8988T (cell line): Measurements from ENCODE around the gene SRCIN1.

Experiments used
- DNase-seq: peaks from one replicate; pipeline ENCODE4 v3.0.0; 2011

The SRCIN1 gene

DNA sequence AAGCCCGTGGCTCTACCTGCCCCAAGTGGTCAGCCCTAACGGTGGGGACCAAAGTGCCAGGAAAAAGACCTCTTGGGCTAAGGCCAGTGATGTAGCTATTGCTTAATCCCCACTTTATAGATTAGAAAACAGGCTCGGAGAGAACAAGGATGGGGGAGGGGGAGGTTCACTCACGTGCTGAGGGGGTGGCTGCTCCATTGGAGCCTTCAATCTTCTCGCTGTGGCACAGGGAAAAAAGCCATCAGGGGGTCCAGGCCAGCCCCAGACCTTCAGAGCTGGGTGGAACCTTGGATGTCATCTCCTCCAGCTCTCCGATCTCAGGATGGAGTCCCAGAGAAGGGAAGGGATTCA, 45.9 kb downstream of the SRCIN1 start:
- DNase-seq, result no peak

DNA sequence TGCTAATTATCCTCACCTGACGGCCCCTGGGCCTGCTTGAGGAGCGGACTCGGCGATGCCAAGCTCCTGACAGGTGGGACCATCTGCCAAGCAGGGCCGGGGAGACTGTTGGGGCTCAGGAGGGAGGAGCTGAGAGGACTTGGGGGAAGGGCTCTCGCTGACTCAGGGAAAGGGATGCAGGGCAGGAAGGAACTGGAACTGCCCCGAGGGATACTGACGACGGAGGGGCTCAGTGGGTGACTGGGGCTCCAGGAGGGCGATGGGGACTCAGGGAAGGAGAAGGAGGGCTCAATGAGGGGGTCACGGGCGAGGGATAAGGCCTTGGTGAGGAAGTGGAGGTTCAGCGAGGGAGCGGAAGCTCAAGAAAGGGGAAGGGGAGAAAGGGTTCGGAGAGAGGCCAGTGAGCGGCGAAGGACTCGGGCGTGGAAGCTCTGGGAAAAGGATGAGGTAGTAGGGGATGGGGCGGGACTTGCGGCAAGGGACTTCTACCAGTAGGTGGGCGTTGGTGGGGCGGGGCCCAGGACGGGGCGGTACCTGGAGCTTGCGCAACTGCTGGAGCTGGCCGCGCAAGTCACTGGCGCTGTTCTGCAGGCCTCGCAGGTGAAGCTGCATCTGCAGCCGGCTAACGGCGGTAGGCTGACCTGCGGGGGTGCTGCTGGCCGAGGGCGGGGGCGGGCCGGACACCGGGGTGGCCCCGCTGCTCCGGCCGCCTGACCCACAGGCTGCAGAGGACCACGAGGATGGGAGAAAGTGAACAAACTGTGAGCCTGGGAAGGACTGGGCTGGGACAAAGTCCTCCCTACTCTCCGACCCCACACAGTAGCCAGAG, 46.5 kb downstream of the SRCIN1 start:
- peak; percentile 94 for DNase-seq

DNA sequence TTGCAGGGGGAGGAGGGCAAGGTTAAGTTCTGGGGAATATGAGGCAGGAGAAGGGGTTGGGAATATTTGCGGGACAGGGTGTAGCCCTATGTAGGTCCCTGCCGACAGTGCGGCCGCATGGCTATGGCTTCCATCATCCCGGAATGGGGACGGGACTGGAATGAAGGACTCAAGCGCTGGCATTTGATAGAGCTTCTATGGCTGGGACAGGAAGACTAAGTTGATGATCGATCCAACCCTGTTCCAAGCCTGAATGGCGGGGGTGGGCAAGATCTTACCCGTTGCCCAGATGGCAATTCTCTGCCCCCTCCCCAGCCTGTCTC, 47.1 kb downstream of the SRCIN1 start:
- DNase-seq, result no peak

DNA sequence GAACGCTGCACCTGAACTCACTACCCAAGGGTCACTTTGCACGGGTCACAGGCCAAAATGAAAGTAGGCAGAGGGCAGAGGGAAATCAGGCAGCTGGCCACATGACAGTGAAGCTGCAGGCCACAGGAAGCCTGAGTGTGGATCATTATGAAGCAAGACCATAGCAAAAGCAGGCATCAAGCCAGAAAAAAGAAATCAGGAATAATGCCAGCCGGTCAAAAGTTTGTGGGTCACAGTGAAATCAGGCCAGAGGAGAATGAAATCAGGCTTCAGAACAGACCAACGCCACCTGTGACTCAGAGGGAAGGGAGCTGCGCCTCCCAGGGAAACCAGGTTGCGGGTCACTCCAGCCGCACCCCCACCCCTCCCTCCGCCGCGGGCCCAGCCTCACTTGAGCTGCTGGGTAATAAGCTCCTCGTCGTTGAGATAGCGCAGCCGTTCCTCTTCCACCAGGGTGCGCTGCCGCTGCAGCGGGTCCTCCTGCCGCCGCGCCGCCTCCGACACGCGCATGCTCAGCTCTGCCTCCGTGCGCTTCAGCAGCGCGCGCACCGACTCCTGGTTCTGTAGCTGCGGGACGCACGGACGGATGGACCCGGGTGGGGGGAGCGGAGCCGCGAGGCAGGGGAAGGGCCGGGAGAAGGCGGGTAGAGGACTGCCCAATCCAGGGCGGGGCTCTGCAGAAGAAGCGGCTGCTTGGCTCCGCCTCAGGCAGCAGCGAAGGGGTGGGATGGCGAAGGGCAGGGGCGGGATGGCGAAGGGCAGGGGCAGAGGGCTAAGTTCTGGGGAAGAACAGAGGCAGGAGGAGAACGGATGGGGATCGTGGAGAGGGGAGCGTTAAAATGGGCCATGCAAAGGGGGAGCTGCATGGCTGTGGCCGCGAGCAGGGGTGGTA, 47.7 kb downstream of the SRCIN1 start:
- DNase-seq, result peak; percentile 98

DNA sequence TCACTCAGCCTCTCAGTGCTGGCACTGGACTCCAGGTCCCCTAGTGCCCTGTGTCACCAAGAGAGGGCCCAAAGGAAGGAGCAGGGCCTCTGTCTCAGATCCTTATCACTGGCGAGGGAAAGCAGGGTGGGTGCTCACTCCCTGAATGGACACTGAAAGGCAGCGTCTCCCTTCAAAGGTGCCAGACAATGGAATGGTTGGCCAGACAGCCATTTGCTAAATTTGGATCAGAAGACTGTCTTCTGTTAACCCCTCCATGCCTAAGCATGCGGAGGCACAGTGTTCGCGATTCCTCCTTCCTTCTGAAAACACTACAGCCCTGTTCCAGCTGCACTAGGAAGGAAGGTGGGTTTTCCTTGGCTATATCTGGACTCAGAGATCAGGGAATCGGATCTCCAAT, 48.4 kb downstream of the SRCIN1 start:
- DNase-seq, result no peak

DNA sequence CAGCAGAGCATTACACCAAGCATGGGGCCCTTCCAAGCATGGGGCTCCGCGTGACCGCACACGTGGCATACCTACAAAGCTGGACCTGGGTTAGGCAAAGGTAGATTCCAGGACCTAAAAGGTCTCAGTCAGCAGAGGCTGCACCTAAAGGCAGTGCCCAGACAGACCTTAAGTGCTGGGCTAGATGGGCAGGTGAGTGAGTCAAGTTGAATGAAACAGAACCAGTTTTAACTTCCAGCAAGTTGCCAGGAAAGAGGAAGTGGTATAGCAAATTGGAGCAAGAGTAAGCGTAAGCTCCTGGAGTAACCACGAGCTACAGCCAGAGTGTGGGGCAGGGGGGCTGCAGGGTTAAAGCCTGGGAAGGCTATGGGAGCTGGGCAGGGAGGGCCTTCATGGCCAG, 49.5 kb downstream of the SRCIN1 start:
- DNase-seq, result no peak

DNA sequence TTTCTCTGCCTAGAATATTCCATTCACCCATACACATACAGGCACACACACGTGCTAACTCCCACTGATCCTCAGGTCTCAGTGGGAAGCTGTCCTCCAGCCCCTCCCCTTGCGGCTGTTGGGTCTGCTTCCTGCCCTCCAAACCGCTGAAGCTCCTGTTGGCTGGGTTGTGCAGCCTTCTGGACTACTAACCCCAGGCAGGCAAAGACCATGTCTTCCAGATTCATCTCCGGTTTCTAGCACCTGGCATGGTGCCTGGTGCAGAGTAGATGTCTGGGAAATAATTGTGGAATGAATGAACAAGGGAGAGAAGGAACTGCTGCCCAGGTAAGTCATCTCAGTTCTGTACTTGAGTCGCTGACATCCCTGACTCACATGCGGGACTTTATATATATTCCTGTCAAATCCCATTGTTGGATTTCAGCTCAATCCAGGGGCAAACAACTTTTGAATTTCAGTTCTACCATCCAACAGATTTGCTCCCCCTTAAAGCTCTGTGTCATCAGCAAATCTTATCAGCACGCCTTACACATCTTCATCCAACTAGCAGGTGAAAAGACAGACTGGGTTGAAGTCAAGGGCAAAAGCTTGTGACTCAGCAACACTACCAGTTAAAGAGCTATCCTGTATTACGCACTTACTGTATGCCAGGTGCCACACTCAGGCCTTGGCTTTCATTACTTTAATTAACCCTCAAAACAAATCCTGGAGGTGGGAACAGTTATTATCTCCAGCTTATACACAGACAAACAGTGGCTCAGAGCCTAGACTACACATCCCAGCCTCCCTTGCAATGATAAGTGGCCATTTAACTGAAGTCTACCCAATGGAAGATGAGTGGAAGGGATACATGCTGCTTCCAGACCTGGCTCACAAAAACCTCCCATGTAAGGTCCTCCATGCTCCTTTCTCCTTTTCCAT, 51.1 kb downstream of the SRCIN1 start:
- no peak for DNase-seq

DNA sequence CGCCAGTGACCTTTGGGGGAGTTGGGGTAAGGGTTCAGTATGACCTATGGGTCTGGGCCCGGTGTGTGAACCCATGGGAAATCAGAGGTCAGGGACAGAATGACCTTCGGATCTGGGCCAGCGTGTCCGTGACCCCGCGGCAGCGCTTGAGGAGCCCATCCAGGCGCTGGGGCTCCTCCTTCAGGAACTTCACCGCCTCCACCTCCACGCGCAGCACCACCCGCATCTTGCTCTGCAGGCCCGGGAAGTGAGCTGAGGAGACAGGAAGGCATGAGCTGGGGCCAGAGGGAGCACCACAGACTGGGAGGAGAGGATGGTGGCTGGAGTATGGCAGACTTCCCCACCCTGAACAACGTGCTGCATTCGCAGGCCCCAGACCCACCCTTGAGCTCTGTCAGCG, 53.4 kb downstream of the SRCIN1 start:
- no peak for DNase-seq

DNA sequence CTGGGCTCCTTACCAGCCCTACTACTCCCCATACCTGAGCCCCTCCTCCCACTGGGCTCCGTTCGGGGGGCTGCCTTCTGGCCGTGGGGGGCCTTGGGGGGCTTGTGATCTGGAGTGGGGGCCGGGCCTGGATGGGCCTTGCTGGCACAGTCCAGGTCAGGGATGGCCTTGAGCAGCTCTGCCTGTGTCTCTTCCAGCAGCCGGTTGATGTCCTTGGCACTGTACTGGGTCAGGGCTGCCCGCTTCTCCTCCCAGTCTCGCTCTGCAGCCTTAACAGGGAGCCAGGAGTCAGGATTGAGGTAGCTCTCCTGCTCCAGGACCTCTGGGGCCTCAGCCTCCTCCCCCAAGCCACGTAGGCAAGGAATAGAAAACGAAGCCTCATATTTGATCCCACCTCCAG, 54.6 kb downstream of the SRCIN1 start:
- DNase-seq, result no peak

DNA sequence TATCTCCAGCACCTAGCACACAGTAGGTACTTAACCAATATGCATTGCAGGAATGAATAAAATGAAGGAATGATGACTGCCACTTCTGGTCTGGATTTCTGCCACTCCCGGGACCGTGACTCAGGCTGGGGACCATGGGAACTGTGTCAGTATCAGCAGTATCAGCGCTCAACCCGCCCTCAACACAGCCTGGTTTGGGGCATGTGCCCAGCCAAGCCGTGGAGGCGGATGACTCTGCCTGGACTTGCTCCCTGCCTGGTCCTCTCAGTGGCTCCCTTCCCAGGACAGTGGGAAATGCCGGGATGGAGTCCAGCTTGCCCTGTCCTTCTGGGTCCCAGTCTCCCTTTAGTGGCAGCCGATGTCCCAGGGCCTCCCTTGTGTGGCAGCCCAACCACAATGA, 55.1 kb downstream of the SRCIN1 start:
- DNase-seq, result no peak

DNA sequence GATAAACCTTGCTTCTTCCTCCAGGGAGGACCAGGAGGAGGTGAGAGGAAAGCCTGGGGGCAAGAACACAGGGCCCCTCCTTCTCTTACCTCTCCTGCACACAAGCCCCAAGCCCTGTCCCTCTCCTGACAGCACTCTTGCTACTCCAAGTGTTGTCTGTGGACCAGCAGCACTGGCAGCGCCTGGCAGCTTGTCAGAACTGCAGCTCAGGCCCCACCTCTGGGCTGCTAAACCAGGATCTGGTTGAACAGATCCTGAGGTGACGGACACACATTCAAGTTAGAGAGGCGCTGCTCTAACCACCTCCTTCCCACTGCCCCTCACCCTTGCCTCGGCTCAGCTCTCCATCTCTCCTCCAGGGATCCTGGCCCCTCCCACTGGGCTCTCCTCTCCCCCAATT, 56.5 kb downstream of the SRCIN1 start:
- no peak for DNase-seq

DNA sequence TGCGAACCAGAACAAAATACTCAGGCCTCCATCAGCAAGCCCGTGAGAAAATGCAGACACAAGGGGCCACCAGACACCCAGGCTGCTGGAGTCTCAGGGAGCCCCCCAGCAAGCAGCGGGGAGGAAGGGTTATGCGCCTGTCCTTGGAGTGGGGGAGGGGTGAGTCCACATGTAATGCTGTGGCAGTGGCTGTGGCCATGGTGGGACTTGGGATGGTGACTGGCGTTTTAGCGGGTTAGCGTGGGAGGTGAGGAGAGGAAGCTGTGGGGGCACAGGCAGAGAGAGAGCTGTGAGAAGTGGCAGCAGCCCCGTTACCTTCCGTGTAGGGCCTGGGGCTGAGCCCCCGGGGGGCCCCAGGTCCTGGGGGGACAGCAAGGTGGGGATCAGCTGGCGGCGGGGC, 58.3 kb downstream of the SRCIN1 start:
- no peak for DNase-seq

DNA sequence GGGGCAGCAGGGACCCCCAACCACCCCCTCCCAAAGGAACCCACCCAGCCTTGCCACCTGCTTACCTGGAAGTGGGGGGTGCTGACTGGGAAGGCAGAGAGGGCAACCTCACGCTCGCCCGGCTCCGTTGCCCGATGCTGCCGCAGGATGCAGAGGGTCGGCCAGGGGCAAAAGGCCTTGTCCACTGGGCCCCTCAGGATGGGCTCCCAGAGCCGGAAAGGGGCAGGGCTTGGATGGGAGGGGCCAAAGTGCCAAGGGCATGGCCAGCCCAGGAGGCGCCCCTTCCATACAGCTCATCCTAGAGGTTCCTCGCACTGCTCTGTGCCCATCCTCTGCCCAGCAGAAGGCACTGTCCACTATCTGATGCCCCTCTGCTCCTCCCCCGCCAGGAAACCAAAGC, 59.4 kb downstream of the SRCIN1 start:
- DNase-seq, result no peak

DNA sequence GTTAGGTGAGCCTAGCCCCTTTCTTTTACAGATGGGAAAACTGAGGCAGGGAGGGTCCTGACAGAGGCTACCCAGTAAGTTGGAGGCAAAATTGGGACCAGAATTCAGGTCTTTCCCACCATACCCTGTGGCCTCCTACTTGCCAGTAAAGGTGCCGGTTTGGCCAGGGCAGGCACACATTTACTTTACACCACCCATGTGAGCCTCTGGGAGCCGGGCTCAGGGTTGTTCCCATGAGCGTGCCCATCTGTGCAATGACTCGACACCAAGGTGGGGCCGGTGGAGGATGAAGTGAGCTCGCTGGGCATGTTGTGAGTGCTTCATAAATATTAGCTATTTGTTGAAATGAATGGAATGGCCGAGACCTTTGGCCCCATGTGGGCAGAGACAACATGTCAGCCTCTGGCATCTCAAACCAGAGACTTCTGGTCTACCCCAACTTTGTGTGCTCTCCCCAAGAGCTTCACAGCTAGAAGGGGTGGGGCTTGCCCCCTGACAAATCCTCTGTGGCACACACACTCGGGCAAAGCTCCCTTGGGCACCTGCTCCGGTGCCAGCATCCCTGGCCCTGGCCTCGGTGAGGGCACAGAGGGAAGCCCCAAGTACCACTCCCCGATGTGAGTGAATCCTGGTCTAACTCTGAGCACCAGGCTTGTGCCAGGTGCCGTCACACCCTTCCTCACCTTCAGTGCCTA, 60.1 kb downstream of the SRCIN1 start:
- no peak for DNase-seq

DNA sequence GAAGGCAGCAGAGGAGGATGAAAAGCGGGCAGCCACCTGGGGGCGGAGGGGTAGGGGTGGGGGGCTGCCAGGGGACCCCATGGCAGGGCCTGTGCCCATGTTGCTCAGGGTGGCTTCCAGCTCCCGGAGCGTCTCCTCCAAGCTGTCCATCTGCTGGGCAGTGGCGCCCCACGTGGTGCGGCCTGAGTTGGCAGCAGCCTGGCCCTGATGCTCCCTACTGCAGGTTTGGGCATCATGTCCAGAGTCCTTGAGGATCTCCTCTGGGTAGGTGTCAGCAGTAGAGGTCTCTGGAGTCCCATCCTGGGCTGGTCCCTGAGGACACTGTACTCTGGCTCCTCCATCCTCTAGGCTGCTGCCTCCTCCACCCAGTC, 60.9 kb downstream of the SRCIN1 start:
- no peak for DNase-seq

DNA sequence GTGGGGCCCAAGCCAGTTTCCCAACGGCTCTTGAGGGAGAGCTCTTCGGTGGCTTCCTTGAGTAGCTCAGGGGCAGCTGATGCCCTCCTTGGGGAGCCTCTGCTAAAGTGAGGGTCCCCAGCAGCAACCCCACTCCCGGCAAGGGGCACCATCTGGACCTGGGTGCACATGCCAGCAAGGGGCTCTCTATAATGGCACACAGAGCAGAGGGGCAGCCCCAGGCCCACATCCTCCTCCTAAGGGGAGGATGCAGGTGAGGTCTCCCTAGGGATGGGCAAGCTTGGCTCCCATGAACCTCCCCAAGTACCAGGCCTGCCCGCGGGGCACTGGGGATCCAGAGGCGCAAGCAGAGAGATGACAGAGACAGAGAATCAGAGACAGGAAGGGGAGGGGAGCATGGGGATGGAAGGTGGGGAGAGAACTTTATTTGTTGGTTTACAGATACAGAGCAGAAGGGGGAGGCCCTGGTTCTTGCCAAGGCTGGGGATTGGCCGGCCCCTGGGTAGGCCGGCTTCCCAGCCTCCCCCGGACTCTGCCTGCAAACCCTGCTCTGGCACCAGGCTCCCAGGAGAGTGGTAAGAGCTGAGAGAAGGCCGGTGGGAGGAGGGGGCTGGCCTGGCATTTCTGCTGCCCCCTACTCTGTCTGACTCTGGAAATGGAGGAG, 61.4 kb downstream of the SRCIN1 start:
- DNase-seq, result no peak

DNA sequence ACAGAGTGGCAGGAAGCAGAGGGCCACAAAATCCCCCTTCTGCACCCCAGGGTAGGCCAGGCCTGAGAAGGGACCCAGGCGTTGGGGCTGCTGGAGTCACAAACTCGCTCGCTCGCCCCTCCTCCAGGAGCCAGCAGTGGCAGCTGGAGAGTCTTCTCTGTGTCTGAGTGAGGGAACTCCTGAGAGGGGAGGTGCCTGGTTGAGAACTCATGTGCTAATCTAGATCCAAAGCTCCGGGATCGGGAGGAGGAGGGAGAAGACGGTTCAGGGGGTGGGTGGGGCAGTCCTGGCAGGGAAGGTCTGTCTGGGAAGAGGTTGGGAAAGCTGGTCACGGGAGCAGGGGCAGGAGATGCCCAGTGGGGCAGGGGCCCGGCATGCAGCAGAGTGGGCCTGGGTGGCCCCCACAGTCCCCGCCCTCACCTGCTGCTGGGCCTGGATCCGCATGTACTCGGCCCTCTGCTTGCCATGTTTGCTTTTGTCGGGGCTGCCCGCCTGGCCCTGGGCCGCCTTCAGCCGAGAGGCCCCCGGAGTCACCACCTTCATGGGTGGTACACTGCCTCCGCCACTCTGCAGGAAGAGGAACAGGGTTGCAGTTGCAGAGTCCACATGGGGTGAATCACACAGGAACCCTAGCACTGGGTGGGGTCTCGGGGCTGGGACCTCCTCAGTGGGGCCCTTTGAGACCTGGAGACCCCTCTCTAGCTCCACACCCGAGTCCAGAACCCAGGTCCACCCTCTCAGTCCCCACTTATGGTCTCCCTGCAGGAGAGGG, 62.2 kb downstream of the SRCIN1 start:
- DNase-seq, result no peak

DNA sequence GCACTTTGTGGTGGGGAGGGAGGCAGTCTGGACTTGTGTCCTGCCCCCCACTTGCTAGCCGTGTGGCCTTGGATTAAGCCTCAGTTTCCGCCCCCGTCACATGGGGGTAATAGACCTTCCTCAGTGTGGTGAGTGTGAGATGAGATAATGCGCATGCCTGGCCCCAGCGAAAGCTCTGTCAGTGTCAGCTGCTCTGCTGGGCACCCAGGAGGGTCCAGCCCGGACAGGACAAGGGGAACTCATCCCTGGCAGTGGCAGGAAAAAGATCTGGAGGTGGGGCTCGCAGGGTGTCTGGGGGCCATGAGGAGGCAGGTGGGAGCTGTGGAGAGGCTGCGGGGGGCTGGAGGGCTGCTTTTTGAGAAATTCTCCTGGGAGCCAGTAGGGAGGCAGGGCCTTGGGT, 63.5 kb downstream of the SRCIN1 start:
- DNase-seq, result no peak

DNA sequence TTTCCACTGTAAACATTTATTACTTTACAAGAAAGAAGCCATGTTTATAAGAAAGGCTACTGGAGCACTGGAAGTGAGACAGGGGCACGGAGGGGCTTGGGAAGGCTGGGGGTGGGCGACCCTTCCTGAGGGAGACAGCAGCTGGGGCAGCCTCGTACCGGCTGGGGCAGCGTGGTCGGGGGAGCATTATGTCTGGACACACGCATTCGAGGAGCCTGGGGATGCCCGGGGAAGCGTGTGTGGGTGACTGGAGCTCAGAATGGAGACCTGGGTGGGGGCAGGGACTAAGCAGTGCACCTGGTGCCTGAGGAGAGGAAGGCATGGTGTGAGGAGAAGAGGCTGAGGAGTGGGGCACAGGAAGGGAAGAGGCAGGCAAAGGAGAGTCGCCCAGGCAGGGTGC, 64.5 kb downstream of the SRCIN1 start:
- no peak for DNase-seq

DNA sequence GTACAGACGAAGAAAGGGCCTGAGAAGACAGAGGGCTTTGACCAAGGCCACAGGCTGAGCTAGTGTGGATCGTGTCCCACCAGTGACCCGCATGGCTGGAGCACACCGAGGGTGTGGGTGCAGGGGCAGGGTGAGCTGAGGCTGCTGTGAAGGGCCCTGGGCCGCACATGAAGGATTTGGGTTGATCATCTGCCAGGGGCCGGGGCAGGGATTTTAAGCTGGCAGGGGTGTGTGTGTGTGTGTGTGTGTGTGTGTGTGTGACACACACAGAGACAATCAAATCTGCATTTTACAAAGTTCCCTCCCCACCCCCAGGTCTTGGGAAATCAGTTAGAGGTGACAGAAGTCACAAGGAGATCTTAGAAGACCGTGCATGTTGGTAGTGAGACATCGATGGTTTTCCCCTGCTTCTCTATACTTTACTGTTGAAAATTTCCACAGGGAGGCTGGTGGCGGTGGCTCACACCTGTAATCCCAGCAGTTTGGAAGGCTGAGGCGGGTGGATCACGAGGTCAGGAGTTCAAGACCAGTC, 65.2 kb downstream of the SRCIN1 start:
- DNase-seq, result no peak

DNA sequence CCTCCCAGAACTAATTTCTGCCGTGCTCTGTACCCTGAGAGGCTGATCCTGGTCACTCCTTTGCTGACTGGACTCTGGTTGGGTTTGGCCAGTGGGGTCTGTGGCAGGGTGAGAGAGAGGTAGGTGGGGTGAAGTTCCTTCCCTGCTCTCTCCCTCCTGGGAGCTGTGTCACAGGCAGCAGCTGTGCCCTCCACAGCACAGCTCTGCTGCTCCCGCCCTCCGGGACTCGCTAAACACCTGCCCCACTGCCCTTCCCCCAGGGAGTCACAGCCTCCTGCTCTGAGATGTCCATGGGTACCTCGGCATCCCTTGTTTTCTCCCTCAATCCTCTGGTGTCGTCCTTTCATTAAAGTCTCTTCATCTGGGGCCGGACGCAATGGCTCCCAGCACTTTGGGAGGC, 66.4 kb downstream of the SRCIN1 start:
- DNase-seq, result no peak
